Diencephalon (tissue), 1 donor: Measurements from ENCODE around the gene FANCL. TPM values are rescaled to one million over a fixed set of nuclear protein-coding genes. Genes with fewer than 3 reads are reported as not detected.

ENCODE experiments used
- total RNA-seq: library from RNA; depleted of rRNA; stranded (reverse); fragments of >200 nt; gene quantifications from one replicate; pipeline ENCODE4 v1.2.3, GENCODE V29; 2014

The FANCL gene
- 59.7 TPM for total RNA-seq

DNA sequence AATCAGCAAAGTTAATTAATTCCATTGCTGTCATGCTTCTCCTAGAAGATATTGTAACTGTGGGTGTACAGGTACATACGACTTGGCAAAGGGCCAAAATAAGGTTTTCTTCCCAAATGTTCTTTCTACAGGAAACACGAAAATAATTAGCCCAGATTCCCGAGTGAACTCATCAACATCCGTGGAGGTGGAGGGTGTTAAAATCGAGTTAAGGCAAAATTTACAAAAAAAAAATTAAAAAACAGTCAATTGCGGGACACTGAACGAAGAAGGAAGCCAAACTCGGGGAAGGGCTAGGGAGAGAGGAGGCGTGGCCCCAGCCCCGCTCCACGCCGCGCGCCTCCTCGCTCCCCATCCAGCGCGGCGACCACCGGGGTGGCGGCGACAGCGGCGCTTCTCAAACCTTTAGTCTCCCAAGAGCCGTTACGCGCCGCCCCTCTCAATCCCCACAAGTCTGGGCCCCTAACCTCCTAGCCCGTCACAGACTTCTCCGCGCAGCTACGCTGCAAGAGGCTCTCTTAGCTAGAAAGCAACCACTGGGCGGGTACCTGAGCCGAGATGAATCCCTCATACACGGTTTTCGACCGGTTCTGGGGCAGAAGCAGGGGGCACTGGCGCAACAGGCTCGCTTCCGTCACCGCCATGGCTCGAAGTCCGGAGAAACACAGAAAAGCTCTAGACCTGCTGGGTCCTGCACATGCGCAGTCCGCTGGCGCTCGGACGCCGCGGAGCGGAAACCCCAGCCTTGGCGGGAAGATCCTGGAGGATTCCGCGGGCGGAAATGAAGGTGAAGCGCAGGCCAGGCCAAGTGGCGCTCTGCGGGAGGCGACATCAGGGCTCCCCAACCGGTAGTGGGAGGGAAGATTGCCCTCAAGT lies at the start of gene FANCL:
Gene FANCL (minus strand): TSS at position 656 of the 876 bp plus-strand sequence. CDS start 12 bp downstream, at position 644.

Other genes starting within 250 kb of the FANCL start
- 3.5 TPM for gene VRK2, start 194.5 kb downstream of the FANCL start, total RNA-seq